ENCODE results near the gene ACOT7.

DNA sequence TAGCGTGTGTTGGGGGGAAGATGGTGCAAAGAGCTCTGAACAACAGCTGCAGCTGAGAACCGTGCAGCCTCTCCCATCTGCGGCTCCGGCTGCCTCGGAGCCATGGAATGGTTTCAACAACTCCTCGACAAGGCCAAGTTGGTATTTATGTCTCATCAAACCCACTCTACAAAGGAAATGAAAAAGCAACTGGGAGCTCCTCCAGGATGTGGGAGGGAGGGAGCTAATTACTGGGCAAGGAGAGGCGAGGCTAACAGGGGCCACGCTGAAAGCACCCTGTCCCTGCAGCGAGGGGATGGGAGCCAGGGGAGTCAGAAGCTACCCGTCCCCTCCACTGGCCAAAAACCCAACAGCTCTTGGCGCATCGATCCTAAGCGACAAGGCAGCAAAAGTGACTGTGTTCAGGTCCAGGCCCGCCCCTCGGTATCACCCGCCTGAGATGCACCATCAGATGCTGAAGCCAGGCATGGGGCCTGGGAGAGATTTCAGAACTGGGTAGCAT, 63.1 kb downstream of the ACOT7 start:
- no peak for TF ChIP-seq POLR2A (IDR thresholded peaks at IDR 0.05)
- TF ChIP-seq, protein P1, sequence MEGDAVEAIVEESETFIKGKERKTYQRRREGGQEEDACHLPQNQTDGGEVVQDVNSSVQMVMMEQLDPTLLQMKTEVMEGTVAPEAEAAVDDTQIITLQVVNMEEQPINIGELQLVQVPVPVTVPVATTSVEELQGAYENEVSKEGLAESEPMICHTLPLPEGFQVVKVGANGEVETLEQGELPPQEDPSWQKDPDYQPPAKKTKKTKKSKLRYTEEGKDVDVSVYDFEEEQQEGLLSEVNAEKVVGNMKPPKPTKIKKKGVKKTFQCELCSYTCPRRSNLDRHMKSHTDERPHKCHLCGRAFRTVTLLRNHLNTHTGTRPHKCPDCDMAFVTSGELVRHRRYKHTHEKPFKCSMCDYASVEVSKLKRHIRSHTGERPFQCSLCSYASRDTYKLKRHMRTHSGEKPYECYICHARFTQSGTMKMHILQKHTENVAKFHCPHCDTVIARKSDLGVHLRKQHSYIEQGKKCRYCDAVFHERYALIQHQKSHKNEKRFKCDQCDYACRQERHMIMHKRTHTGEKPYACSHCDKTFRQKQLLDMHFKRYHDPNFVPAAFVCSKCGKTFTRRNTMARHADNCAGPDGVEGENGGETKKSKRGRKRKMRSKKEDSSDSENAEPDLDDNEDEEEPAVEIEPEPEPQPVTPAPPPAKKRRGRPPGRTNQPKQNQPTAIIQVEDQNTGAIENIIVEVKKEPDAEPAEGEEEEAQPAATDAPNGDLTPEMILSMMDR (IDR thresholded peaks at IDR 0.05 in 8 of 11, conservative IDR thresholded peaks at IDR 0.05 in 3 of 11) = no peak
